Activated CD4-positive, alpha-beta T cell treated with anti-CD3 and anti-CD28 coated beads, Interleukin-2, Interleukin-6, amounts not matched to agents 100 ng/mL and 50 ng/mL, durations not matched to agents 16 hours and 8 hours (primary cell): ENCODE data around the gene RAD9A.

Source experiments
- DNase-seq: peaks from one replicate; pipeline ENCODE4 v3.0.0-alpha.2; 2020

Gene RAD9A

DNA sequence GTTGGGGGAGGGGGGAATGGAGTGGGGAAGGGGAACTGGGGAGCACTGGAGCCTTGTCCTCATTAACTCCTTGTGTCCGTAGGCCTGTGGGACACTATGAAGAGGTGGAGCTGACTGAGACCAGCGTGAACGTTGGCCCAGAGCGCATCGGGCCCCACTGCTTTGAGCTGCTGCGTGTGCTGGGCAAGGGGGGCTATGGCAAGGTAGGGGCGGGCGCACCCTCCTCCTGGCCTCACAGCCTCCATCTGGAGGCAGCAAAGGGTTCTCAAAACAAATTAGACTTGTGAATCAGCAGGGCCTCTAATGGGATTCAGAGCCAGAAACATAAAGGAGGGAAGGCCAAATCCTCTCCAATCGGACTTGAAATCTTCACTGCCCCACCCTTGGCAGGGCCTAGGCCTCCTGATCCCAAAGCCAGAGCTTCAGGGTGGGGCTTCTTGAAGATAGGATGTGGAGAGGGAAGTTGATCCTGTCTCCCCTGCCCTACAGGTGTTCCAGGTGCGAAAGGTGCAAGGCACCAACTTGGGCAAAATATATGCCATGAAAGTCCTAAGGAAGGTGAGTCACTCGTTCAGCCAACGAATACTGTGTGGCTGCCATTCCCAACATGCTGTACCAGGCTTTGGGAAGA, 37.4 kb downstream of the RAD9A start:
- no peak for DNase-seq

DNA sequence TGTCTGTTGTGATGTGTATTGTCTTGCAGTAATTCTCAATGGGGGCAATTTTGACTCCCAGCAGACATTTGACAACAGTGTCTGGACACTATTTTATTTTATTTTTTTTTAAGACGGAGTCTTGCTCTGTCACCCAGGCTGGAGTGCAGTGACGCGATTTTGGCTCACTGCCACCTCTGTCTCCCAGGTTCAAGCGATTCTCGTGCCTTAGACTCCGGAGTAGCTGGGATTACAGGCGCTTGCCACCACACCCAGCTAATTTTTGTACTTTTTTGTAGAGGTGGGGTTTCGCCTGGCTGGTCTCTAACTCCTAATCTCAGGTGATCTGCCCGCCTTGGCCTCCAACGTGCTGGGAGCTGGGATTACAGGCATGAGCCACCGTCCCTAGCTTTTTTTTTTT, 37.9 kb downstream of the RAD9A start:
- no peak for DNase-seq

GRCh38 chr11:67431346-67432249, 39.8 kb downstream of the RAD9A start:
- DNase-seq = no peak

GRCh38 chr11:67432655-67433349, 41.0 kb downstream of the RAD9A start:
- DNase-seq = no peak

DNA sequence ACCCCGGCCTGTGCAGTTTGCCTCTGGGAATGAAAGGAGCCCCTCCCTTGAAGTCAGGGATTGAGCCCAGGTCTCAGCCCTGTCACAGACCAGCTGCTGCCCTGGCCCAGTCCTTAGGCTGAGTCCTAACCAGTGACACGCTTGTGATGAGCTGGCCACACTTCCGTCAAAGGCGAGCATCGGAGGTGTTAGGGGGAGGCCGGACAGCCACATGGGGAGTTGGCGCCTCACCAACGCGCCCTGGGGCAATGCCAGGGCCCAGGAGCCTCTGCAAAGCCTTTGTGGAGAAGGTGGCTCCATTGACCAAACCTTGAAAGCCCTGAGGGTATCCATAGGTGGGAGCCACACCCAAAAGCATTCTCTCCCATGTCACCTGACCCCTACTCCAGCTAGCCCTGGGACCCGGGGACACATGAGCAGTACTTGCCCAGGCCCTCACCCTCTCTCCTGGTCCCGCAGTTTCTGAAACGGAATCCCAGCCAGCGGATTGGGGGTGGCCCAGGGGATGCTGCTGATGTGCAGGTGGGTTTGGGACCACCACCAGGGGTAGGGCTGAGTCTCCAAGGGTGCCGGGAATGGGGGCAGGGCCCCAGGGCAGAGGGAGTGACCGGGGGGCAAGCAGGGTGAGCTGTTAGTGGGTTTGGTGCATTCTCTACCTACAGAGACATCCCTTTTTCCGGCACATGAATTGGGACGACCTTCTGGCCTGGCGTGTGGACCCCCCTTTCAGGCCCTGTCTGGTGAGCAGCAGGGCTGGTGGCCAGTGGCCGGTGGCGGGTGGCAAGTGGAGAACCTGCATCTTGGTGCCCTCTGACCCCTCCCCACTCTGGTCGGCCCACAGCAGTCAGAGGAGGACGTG, 42.0 kb downstream of the RAD9A start:
- peak; percentile 38 for DNase-seq

DNA sequence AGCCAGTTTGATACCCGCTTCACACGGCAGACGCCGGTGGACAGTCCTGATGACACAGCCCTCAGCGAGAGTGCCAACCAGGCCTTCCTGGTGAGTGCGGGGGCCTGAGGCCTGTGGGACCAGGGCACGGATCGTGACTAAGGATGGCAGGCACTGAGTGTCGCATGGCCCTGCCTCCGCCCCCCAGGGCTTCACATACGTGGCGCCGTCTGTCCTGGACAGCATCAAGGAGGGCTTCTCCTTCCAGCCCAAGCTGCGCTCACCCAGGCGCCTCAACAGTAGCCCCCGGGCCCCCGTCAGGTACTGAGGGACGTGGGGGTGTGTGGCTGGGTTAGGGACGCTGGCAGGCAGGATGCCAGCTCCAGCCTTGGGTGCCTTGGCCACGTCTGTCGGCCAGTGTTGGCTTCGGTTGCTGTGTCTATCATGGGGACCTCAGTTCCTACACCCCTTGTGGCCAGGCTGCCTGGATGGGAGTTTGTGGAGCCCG, 42.7 kb downstream of the RAD9A start:
- peak; percentile 55 for DNase-seq

- peak; percentile 47 for DNase-seq
Measured at GRCh38 chr11:67435031-67435726, 43.4 kb downstream of the RAD9A start.

- DNase-seq = no peak
Measured at GRCh38 chr11:67435727-67436458, 44.1 kb downstream of the RAD9A start.

DNA sequence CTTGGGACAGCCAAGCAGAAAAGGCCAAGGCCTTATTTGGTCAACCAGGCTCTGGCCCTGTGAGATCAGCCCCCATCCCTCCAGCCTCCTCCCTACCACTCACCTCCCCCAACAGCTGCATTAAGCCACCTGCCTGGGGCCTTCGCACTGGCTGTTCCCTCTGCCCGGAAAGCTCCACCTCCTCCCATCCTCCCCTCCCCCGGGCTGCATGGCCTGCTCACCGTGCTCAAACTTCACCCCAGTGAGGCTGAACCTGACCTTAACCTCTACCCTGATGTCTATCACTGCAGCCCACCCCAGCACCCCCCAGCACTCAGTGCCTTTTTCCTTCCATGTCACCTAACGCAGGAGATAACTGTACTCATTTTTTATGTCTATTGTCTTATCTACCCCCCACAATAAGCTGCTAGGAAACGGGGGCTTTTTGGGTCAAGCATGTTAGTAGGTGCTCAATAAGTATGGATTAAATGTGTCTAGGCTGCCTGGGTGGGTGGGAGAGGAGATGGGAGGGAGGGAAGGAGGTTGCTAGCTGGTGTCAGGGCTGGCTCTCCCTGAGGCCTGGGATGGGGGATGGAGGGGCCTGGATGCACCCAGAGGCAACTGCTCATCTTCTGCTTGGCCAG, 44.8 kb downstream of the RAD9A start:
- DNase-seq = peak; percentile 91

GRCh38 chr11:67437082-67437808, 45.5 kb downstream of the RAD9A start, which contains the start of gene PTPRCAP:
Gene PTPRCAP, minus strand, starts transcription at chr11:67437682. Its CDS starts 63 bp downstream, at chr11:67437619.
- peak; percentile 84 for DNase-seq

GRCh38 chr11:67437809-67438157, 46.0 kb downstream of the RAD9A start:
- no peak for DNase-seq

DNA sequence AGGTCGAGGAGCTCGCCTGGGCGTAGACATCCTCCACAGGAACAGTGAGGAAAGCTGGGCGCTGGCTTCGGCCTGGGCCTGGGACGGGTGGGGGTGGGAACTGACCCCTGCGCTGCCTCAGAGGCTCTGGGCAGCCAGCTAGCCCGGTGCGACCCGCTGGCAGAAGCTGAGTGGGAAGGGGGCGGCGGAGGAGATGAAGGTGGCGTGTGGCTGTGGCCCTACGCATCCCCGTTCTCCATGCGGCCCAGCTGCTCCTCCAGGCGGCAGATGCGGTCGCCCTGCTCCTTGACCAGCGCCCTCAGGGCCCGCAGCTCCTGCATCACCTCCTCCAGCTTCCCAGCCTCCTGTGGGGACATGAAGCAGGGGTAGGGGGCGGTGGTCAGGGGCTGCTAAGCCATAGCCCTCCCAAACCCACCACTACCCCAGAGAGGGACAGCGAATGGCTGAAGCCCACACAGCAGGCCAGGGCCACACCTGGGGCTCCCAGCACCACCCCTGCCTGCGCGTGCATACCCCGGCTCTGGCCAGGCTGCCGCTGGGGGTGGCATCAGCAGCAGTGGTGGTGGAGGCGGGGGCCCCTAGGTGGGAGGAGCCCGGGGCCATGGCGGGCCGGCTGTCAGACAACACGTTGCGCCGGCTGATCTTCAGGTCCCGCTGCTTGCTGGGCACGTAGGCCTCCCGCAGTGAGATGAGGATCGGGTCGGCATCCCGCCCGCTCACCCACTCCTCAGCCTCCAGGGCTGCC, 46.5 kb downstream of the RAD9A start:
- peak; percentile 91 for DNase-seq

DNA sequence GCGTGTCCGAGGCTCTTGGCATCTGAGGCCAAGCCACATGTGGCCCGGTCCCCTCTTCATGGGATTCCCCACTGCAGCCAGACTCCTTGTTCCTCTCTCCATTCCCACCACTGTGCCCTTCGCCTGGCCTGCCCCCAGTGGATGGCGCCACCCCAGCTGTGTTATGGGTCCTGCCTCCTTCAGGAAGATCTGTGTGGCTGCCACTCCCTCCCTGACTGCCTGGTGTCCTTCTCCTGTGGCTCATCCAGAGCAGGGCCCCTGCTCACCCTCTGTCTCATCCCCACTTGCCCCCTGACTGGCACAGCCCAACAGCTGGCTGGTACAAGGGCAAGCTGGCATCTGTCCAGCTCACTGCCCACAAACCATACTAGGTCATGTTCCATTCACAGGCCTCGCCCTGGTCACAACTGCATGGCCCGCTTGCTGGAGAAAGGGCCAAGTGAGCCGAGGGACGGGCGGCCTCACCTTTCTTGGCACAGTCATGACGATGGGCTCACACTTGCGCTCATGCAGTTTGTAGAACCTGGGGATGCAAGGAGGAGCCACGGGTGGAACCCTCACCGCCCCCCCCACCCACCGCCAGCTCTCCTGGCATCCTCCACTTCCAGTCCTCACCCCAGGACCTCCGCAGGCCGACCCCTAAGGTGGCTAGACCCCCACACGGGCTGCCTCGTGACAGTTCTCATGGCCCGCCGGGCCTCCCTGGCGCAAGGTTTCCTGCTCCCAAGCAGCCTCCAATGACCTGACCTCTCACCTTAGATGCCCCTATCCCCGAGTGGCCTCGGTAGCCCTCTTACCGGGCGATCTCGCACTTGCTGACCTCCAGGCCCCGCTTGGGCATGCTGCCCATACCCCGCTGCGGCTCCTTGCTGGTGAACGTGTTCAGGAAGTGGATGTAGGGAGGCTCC, 47.8 kb downstream of the RAD9A start:
- peak; percentile 59 for DNase-seq

GRCh38 chr11:67440229-67441097, 48.7 kb downstream of the RAD9A start:
- peak; percentile 58 for DNase-seq

DNA sequence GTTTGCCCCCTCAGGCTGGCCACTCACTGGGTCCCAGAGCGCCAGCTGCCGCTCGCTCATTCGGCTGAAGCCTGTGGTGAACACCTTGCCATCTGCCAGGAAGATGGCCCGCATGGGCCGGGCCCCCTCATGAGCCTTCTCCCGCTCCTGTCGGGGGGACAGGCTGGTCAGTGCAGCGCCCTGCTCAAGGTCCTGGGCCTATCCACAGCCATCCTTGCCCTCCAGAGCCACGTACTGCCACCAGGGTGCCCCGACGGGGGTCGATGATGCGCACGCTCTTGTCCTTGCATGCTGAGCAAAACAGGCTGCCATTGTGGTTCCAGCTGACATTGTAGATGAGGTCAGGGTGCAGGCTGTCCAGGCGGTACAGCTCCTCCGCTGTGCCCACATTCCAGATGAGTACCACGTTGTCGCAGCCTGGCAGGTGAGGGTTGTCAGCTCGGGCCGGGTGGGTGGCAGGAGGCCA, 49.3 kb downstream of the RAD9A start:
- DNase-seq = no peak

- DNase-seq = no peak
Measured at GRCh38 chr11:67441731-67442351, 50.1 kb downstream of the RAD9A start.
